ENCODE data around the gene GLRA1.
"Not testable (repeated sequence)": the region's sequence is repeated elsewhere in the genome, so short reads cannot be mapped to it uniquely, and the experiment has no call there.

Gene GLRA1

DNA sequence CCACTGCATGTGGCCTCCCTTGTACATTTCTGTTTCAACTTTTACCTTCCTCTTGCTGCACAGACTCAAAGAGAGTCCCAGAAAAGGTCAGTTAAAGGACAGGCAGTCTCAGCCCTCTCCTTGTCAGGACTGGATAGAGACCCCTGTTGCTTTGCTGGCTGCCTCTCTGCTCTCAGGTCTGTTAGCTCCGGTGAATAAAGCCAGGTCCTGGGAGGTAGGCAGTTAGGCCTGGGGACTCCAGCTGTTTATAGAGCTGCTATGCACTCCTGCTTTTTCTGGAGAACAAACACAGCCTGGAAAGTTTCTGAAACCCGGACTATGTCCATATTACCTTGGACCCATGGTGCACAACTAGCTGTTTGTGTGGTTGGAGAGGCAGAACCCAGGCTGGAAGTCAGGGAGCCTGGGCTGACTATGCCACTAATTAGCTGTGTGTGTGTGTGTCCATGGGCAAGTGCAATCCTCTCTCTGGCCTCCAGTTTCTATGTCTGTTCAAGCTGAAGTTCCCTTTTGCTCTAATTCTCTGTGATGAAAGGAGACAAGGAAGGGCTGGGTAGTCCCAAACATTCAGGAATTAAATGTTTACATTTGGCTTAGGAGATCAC lies 42.9 kb downstream of the GLRA1 start:
- DNase-seq, result no peak

DNA sequence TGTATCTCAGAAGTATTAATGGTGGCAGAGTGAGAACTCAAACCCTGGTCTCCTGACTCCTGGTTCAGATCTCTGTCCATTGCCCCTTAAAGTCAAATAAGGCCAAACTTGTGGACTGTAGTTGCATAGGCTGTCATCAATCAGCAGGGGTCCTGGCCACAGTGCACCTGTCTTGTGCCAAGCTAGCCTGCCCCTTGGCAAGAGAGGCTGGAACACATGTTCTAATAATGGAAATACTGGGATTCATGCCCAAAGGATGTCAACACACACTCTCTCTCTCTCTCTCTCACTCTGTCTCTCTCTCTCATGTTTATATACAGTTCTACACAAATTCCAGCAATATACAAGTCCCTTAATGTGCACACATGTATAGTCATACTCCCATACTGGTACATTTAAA lies 44.3 kb downstream of the GLRA1 start:
- DNase-seq, result no peak

DNA sequence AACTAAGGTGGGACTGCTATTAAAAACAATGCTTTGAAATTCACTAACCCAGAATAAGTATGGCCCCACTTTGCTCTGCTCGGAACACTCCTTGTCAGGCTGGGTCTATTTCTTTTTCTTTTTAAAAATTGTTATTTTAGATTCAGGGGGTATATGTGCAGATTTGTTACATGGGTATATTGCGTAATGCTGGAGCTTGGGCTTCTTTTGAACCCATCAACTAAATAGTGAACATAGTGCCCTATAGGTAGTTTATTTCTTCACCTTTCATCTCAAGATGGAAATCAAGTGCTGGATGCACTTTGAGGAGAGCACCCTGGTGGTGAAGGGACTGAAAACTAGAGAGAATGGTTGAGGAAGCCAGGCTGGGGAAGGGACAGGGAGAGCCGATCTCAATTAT lies 51.0 kb downstream of the GLRA1 start:
- DNase-seq, result no peak

DNA sequence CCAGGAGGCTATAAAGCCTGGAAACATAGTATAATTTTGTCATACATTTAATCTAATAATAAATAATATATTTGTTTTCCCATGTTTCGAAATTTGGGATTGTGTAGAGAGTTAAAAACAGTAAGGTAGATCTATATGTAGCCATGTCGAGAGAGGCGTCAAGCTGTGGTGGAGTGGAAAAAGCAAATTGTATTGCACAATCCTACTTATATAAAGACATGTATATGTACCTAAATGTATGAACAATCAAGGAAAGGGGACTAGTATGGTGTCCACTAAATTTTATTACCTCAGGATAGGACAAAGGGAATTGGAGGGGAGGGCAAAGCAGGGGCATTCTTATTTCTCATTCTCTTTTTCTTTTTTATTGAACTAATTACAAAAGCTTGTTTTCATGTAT lies 52.0 kb downstream of the GLRA1 start:
- no peak for DNase-seq

DNA sequence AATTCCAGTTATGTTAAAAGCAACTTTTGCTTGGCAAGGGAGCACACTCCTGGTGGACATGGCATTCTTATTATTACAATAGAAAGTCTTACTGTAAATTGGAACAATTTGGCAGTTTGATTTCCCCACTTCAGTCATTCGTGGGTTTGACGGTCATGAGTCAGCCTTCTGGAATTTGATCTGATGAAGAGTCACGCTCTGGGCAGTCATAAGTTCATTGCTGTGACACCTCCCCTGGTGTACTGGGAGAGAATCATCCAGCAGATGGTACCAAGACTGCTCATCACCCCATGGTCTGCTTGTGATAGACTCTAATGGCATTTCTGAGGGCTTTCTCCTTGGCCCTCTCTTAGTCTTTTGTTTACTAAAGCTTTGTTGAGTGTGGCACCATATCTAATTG lies 53.8 kb downstream of the GLRA1 start:
- peak; percentile 37 for DNase-seq

DNA sequence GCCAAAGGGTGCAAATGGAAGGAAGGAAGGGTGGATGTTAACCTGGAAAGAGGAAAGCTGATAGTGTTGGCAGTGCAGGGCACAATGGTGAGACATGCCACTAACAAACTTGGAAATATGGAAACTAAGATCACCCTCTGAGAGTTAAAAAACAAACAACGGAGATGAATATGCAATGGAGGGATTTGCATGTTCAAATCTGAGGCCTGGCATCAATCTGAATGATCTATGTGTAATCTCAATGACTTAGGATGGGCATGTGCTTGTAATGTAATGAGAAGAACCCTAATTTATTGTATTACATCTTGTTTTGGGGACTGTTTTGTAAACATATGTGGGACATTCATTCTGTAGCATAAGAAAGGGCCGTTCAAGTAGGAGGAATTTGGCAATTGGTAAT lies 54.4 kb downstream of the GLRA1 start:
- no peak for DNase-seq

DNA sequence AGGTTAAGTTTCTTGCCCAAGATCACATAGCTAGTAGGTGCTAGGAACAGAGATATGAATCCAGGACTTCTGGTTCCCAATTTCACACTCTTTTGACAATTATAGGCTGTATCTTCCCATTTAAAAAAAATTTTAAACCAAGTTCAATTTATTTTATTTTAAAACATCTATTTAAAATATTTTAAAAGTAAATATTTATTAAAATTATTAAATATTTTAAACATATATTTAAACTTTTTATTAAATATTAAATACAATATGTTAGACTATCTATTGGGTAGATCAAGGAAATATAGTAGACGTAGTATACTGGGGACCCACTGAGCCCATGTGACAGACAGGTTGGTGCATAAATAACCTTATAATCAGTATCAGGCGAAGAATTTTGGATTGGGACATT lies 54.8 kb downstream of the GLRA1 start:
- DNase-seq, result no peak

DNA sequence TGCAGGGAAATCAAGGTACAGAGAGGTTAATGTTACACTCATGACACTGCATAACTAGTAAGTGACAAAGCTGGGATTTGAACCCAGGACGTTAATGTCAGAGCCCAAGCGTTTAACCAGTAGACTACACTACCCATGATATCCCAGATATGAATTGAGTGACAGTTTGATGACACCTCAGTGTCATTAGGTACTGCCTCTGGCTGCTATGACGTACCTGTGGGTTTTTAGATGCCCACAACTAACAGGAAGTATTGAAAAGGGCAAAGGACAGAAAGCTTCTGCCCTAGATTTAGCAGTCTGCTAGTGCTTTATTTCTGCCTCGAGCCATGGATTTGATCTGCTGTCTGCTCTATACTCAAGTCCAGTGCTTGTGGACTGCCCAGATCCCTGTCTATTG lies 56.2 kb downstream of the GLRA1 start:
- no peak for DNase-seq

DNA sequence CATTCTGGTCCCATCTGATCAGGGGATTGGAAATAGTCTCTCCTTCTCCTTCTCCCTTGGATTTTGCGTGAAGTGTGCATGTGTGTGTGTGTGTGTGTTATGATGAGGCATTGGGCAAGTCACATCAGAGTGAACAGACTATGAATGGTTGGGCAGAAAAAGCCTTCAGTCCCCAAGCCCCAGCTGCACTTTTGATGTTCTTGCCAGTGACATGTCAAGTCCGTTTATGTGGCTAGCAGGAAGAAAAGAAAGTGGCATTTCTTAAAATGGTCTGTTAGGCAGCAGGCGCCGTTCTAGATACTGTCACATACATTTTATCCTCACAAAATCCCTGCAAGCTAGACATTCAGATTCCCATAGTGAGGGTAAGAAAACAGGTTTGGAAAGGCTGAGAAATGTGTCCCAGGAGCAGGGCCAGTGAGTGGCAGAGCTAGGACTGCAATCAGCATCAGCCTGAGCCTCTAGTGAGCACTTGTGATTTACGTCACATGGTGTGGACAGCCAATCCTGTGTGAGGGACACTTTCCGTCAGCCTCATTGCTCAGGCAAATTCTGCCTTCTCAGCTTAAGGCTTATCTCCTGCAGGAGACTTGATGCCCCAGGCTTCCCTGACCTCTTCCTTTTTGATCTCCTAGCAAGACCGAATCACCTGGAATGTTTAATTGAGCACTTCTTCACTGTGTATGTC lies 60.4 kb downstream of the GLRA1 start:
- no peak for DNase-seq

DNA sequence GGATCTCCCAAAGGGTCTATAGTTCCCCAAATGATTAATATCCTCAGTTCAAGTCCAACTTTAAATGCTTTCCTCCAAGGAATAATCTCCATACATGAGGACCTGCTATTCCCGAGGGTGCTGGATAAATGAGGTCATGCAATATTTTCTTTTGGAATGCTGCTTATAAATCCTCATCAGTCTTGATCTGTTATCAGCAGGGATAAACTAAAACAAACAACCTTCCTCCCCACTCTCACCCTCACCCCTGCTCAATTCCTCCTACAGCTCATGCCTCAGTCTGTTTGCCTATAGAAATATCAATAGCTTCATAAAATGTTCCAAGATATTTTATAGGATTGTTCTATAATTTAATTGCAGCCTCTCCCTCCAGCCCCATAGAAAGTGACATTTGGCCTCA lies 61.1 kb downstream of the GLRA1 start:
- no peak for DNase-seq

DNA sequence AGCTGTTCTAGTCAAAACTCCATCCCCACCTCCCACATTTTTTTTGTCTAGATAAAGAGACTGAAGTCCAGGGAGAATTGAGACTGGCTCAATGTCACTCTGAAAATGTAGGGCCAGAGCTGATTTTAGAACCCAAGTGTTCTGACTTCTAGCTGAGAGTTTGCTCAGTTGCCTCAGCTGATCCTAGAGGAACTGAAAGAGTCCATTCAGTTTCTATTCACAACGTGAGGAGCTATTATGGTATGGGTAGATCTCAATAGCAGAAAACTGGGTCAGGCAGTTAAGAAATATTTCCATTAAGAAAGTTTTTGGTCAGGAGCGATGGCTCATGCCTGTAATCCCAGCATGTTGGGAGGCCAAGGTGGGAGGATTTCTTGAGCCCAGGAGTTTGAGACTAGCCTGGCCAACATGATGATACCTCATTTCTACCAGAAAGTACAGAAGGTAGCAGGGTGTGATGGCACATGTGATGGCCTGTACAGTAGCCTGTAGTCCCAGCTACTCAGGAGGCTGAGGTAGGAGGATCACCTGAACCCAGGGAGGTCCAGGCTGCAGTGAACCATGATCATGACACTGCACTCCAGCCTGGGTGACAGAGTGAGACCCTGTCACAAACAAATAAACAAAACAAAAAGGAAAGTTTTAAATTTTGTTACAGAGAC lies 61.7 kb downstream of the GLRA1 start:
- no peak for DNase-seq

DNA sequence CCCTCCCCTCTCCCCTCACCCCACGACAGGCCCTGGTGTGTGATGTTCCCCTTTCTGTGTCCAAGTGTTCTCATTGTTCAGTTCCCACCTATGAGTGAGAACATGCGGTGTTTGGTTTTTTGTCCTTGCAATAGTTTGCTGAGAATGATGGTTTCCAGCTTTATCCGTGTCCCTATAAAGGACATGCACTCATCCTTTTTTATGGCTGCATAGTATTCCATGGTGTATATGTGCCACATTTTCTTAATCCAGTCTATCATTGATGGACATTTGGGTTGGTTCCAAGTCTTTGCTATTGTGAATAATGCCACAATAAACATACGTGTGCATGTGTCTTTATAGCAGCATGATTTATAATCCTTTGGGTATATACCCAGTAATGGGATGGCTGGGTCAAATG lies 63.8 kb downstream of the GLRA1 start:
- DNase-seq, result not testable (repeated sequence)

DNA sequence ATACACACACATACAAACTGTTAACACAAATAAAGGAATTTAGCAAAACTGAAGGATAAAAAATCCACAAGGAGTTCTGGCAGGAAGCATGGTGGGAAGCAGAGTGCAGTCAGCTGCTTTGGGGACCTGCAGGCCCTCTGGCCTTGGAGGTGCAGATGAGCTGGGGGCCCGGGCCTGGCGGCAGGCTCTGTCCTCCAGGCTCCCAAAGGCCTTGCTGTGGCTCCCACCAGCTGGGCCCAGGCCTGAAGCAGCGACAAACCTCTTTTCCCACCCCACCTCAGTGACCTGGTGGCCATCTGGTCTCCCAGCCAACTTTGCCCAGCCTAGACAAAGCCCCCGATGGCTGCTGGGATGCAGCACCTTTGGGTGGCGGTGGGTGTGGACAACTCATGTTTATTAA lies 67.8 kb downstream of the GLRA1 start:
- no peak for DNase-seq

DNA sequence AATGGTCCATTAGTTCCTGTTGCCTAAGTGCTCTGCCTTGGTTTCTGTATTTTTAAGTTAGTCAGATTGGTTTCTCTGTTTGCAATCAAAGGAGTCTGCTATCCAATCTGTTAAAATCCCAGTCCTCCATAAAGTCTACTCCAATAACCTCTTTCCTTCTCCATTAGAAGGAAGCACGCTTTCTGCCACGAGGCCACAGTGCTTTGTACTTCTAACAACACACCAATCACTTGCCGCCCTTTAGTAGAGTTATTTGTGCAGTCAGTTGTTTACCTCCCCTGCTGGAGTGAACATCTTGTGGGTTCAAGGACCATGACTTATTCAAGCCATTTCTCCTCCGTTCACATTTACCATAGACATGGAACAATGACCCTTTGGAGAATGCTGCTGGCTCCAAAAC lies 69.0 kb downstream of the GLRA1 start:
- DNase-seq, result no peak

DNA sequence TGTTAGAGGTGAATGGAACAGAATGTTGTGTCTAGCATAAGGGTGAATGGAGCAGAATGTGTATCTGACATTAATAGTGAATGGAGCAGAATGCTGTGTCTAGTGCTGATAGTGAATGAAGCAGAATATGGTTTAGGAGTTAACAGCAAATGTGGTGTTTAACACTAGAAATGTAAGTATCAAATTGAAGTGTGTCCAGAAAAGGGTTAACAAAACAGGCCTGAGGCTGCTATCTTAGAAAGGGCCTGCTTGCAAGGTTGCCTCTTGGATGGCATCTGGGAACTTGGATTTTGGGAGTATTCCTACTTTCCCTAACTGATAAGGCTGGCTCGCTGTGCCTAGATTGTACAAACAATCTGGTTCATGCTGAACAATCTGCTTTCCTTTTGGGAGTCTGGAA lies 76.8 kb downstream of the GLRA1 start:
- no peak for DNase-seq

DNA sequence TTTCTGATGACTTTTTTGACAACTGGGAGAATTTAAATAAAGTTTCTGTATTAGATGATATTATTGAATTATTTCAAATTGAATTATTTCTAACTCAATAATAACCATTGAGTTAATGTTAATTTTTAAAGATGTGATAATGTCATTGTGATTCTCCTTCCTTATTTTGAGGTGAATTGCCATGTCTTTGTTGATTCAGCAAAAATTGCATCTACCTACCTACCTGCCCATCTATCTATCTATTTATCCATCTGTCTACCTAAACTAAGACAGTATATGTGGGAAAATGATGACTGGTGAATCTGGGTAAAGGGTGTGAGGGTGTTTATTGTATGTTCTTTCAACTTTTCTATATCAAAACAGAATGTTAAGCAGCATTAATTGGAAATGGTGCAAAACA lies 77.9 kb downstream of the GLRA1 start:
- DNase-seq, result no peak

DNA sequence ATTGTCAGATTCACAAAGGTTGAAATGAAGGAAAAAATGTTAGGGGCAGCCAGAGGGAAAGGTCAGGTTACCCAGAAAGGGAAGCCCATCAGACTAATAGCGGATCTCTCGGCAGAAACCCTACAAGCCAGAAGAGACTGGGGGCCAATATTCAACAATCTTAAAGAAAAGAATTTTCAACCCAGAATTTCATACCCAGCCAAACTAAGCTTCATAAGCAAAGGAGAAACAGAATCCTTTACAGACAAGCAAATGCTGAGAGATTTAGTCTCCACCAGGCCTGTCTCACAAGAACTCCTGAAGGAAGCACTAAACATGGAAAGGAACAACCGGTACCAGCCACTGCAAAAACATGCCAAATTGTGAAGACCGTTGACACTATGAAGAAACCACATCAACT lies 91.8 kb downstream of the GLRA1 start:
- DNase-seq, result not testable (repeated sequence)

DNA sequence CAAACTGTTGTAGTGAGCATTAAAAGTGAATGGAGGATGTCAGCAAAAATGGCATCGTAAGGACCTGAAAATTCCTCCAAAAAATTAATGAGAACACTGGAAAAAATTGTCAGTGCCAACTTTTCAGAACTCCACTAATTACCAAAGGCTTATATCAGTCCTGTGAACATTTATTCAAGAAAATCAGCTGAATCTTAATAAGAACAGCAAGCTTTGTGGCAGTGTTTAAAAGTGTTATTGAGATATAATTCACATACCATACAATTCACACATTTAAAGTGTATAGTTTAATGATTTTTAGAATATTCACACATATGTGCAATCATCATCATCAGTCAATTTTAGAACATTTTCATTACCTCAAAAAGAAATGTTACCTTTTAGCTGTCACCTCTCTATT lies 95.3 kb downstream of the GLRA1 start:
- no peak for DNase-seq

DNA sequence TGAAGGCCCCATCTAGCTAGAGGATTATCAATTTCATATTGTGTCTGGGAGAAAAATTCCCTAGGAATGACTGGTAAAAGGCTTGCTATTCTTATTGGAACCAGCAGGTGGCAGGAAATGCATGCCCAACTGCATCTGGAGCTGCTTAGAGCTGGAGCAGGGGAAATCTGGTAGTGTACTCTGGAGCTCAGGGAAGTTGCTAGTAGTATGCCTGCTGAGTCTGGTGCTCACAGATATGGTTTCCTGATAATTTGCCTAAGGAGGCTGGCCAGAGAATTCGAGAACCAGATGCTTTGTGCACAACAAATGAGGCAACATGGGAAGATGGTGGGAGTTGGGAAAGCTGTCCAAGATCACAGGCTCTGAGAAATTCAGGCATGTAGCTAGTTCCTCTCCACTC lies 99.2 kb downstream of the GLRA1 start:
- no peak for DNase-seq

DNA sequence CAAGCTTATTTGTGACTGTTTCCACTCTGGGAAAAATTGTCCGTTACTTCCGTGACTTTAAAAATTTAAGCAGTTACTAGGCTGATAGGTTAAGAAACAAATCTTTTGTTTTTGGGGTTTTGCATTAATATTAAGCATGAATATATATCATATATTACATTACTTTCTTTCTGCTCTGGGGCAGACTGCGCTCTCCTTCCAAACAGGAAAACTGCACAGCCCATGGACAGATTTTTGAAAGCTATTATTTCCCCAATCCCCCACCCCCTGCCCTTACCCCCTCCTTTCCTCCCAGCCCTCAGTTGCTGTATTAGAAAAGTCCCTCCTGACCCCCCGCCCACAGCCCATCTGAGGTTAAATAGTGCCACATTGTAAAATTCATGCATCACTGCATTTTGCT lies 102.5 kb downstream of the GLRA1 start:
- no peak for DNase-seq

DNA sequence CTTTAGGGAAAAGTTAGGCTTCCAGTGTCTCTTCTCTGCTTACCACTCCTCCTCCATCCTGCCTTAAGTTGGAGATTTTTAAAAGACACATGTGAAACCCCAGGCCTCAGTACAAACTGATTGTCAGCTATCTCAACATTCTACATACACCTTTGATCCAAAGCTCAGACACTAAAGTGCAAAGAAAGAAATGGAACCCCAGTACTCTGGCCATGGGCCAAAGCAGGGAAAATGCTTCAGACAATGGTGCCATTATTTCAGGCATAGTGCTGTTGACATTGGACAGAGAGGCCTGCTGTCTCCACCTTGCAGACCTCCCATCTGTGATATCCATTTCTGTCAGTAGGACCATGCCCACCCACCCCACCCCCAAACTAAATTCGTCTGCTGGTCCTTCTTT lies 103.7 kb downstream of the GLRA1 start:
- no peak for DNase-seq

DNA sequence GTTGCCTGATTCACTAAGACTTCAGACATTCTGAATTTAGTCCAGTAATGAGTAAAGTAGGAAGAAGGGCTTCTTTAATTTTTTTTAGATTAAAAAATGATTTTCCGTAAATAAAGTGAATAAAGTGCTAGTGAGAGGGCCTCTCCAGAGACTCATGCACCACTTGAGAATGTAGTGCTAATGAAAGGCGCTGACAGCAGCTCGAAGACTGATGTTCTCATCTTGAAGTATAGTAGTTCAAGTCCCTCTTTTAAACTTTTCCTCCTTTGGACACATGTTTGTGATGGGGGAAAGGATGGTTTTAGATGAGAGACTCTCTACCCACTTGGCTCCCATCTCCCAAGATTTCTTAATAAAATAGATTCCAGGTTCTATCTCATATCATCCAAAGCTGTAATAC lies 104.4 kb downstream of the GLRA1 start:
- no peak for DNase-seq

DNA sequence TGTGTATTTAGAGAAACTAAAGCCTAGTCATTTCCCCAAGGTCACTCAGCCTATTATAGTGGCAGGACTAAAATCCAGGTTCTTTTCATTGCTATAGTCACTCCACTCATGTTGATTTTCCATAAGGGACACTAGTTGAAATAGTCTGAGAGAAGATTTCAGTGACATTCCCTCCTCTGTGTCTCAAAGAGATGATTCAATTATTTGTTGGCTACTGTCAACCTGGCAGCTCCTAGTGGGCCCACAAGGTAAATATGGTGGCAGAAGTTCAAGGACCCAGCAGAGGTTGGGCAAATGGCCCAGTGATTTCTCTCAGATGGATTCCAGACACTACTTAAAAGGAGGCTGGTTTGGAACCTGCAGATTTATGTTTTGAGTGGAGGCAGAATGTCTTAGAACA lies 104.8 kb downstream of the GLRA1 start:
- no peak for DNase-seq

DNA sequence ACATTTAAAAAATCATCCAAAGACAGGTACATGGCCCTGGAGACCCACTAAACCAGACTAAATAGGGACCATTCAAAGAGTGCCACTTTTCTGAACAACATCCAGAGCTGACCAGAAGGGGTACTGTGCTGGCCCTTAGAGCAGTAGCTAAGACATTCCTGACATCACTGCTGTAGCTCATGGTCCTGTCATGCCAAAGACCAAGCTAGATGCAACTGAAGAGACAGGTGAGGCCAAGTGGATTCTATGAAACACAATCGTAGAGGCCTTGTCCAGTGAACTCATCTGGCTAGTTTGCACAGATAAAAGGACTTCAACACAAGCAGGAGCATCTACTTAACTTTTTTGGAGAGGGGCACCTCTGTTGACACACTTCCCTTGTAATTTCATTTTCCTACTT lies 109.6 kb downstream of the GLRA1 start:
- DNase-seq, result no peak

Measured in GOT3 (cell line).